WTC11 (cell line): ENCODE measurements around the gene DCT. TPM values are rescaled to one million over a fixed set of nuclear protein-coding genes. Genes with fewer than 3 reads are reported as not detected.
"Not testable (repeated sequence)": the region's sequence is repeated elsewhere in the genome, so short reads cannot be mapped to it uniquely, and the experiment has no call there.

Source experiments
- ATAC-seq: fragments of 200-7000 bp; cut with Tn5 transposase; 2 replicates; pipeline ENCODE4 v1.10.0; 2021; ENCODE audit warnings: mild to moderate bottlenecking, moderate library complexity
- Bru-seq: library from RNA; stranded (reverse); fragments of 400-500 nt; gene quantifications from one replicate; lab custom pipeline; 2021; lab: Mats Ljungman, UMichigan
- CTCF ChIA-PET: fragments of 300-600 bp; sonication (Branson Sonifier 250); formaldehyde crosslinking; loops from one replicate; lab custom pipeline; 2021; ENCODE audit warnings: antibody characterized with exemption; lab: Charles Lee
- POLR2A ChIA-PET: fragments of 350-600 bp; sonication (Branson Sonifier 250); formaldehyde crosslinking; loops from one replicate; lab custom pipeline; 2021; ENCODE audit warnings: antibody characterized with exemption; lab: Charles Lee
- DNase-seq: peaks from one replicate; pipeline ENCODE4 v3.0.0; 2021; ENCODE audit warnings: low spot score
- H3K27ac Mint-ChIP-seq: 2 replicates; pipeline ENCODE4 v1.8.0; 2021; ENCODE audit warnings: mixed read lengths
- H3K27me3 Mint-ChIP-seq: 2 replicates; pipeline ENCODE4 v1.8.0; 2021; ENCODE audit warnings: low read depth, mild to moderate bottlenecking, moderate library complexity, mixed read lengths
- H3K36me3 Mint-ChIP-seq: 2 replicates; pipeline ENCODE4 v1.8.0; 2021; ENCODE audit warnings: mixed read lengths
- H3K4me1 Mint-ChIP-seq: 2 replicates; pipeline ENCODE4 v1.8.0; 2022; ENCODE audit warnings: mixed read lengths
- H3K4me3 Mint-ChIP-seq: 2 replicates; pipeline ENCODE4 v1.8.0; 2021; ENCODE audit warnings: mild to moderate bottlenecking, moderate library complexity, mixed read lengths
- H3K9me3 Mint-ChIP-seq: 2 replicates; pipeline ENCODE4 v1.8.0; 2021; ENCODE audit warnings: mixed read lengths
- ARID4B ChIP-seq: sonication (generic); formaldehyde crosslinking; IDR thresholded peaks from 2 replicates; pipeline ENCODE4 v1.8.0; 2023; ENCODE audit warnings: missing genetic modification reagents, mild to moderate bottlenecking, borderline replicate concordance
- ATF1 ChIP-seq: sonication (generic); formaldehyde crosslinking; IDR thresholded peaks from 2 replicates; pipeline ENCODE4 v1.8.1; 2023; ENCODE audit warnings: mild to moderate bottlenecking, moderate library complexity, missing genetic modification reagents
- ATF3 ChIP-seq: sonication (generic); formaldehyde crosslinking; conservative IDR thresholded peaks from 2 replicates; pipeline ENCODE4 v1.8.1; 2022; ENCODE audit warnings: mild to moderate bottlenecking, missing genetic modification reagents
- CREM ChIP-seq: sonication (generic); formaldehyde crosslinking; IDR thresholded peaks from 2 replicates; pipeline ENCODE4 v1.8.1; 2022; ENCODE audit warnings: mild to moderate bottlenecking, missing genetic modification reagents, moderate library complexity
- FOXP1 ChIP-seq: sonication (generic); formaldehyde crosslinking; IDR thresholded peaks from 2 replicates; pipeline ENCODE4 v1.8.0; 2022; ENCODE audit warnings: missing genetic modification reagents, mild to moderate bottlenecking, moderate library complexity, borderline replicate concordance
- JUN ChIP-seq: sonication (generic); formaldehyde crosslinking; IDR thresholded peaks from 2 replicates; pipeline ENCODE4 v1.8.0; 2023; ENCODE audit warnings: mild to moderate bottlenecking, missing genetic modification reagents
- MAX ChIP-seq: sonication (generic); formaldehyde crosslinking; IDR thresholded peaks from 2 replicates; pipeline ENCODE4 v1.8.0; 2022; ENCODE audit warnings: mild to moderate bottlenecking, missing genetic modification reagents
- NFYB ChIP-seq: sonication (generic); formaldehyde crosslinking; conservative IDR thresholded peaks from 2 replicates; pipeline ENCODE4 v1.8.0; 2022; ENCODE audit warnings: low read depth, missing genetic modification reagents
- NR1H2 ChIP-seq: sonication (generic); formaldehyde crosslinking; IDR thresholded peaks from 2 replicates; pipeline ENCODE4 v1.9.0; 2021; ENCODE audit warnings: mild to moderate bottlenecking, moderate library complexity, missing genetic modification reagents
- NR3C1 ChIP-seq: sonication (generic); formaldehyde crosslinking; conservative IDR thresholded peaks from 2 replicates; pipeline ENCODE4 v1.8.1; 2023; ENCODE audit warnings: low read depth, mild to moderate bottlenecking, missing genetic modification reagents
- SMAD3 ChIP-seq: sonication (generic); formaldehyde crosslinking; IDR thresholded peaks from 2 replicates; pipeline ENCODE4 v1.8.0; 2022; ENCODE audit warnings: missing genetic modification reagents, mild to moderate bottlenecking, borderline replicate concordance
- ZMAT4 ChIP-seq: fragments of 250-450 bp; sonication (Bioruptor Pico); IDR thresholded peaks from 2 replicates; pipeline ENCODE4 v1.9.0; 2021; ENCODE audit warnings: mild to moderate bottlenecking
- ZNF512 ChIP-seq: sonication (generic); formaldehyde crosslinking; IDR thresholded peaks from 2 replicates; pipeline ENCODE4 v1.8.1; 2022; ENCODE audit warnings: missing genetic modification reagents, borderline replicate concordance
- ZNF671 ChIP-seq: fragments of 250-450 bp; sonication (Bioruptor Pico); IDR thresholded peaks from 2 replicates; pipeline ENCODE4 v1.8.0; 2021; ENCODE audit warnings: mild to moderate bottlenecking
- long read RNA-seq, 3 experiments: library from RNA in 1 of 3; library from capped mRNA in 1 of 3; library from polyadenylated mRNA in 1 of 3; unstranded in 2 of 3; stranded (forward) in 1 of 3; transcript quantifications; one replicate each; pipeline ENCODE4 v2.0.0, GENCODE V29; 2021
- total RNA-seq: library from RNA; stranded (reverse); gene quantifications from 3 replicates; pipeline ENCODE4 v1.2.3, GENCODE V29; 2021
- TF ChIP-seq, protein P1 (sequence below): sonication (generic); formaldehyde crosslinking; IDR thresholded peaks from 2 replicates; pipeline ENCODE4 v1.8.1; 2022; ENCODE audit warnings: mild to moderate bottlenecking, moderate library complexity, missing genetic modification reagents
- TF ChIP-seq, protein P2 (sequence below): fragments of 250-450 bp; sonication (Bioruptor Pico); IDR thresholded peaks from 2 replicates; pipeline ENCODE4 v1.9.0; 2021; ENCODE audit warnings: mild to moderate bottlenecking, borderline replicate concordance

DCT gene
- total RNA-seq (not detected in 3 replicates), Bru-seq, nascent RNA (percentile 2 among the genes with signal in this experiment)
- long read RNA-seq, experiment 1 = 0 reads
- long read RNA-seq, experiment 2 = 0 reads
- long read RNA-seq, experiment 3 = 0 reads

DNA sequence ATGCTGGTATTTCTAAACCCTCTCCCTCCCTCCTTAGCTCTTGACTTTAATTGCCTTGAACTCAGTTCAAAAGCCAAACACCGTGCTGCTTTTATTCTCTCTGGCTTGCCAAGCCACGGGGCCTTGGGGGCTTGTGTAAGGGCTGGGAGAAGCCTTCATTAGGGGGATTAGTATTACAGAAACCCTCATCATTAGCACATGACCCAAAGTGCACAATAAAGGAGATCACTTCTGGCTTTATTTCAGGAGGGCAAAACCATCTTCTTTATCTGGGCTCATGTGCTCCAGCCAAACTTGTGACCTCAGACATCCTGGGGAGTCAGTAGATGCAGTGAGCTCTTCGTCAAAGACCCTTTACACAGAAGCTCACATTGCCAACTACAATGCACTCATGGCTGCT lies at the start of gene DCT:
DCT (minus strand) TSS at position 67 of the 400 bp plus-strand sequence. CDS start 427 bp downstream, outside the sequence.
- CTCF ChIA-PET = no interaction called here
- H3K9me3 Mint-ChIP-seq = peaks cover 13% of the 10 kb centered on the region
- peaks cover 4% of the 10 kb centered on the region; the same call in 1 of the 2 replicates for H3K4me1 Mint-ChIP-seq
- H3K36me3 Mint-ChIP-seq = no peaks in the 10 kb centered on the region
- H3K27me3 Mint-ChIP-seq = peaks cover 4% of the 10 kb centered on the region
- no peak within 1 kb of the TSS for H3K4me3 Mint-ChIP-seq
- DNase-seq (no peak), ATAC-seq (no peak)
- H3K27ac Mint-ChIP-seq = no peak within 1 kb of the TSS
- TF ChIP-seq, protein P1, sequence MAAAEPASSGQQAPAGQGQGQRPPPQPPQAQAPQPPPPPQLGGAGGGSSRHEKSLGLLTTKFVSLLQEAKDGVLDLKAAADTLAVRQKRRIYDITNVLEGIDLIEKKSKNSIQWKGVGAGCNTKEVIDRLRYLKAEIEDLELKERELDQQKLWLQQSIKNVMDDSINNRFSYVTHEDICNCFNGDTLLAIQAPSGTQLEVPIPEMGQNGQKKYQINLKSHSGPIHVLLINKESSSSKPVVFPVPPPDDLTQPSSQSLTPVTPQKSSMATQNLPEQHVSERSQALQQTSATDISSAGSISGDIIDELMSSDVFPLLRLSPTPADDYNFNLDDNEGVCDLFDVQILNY (CRISPR knock-in tag) = no peak
- no peak for TF ChIP-seq ATF3 (CRISPR knock-in tag)
- TF ChIP-seq ZNF512 (CRISPR knock-in tag) = no peak
- TF ChIP-seq CREM = no peak
- TF ChIP-seq ZNF671 (CRISPR knock-in tag) = no peak
- no peak for TF ChIP-seq NR3C1 (CRISPR knock-in tag)
- TF ChIP-seq ARID4B (CRISPR knock-in tag) = no peak
- no peak for TF ChIP-seq MAX
- TF ChIP-seq NR1H2 (CRISPR knock-in tag) = no peak
- TF ChIP-seq ATF1 (CRISPR knock-in tag) = no peak
- no peak for TF ChIP-seq JUN
- TF ChIP-seq, protein P2, sequence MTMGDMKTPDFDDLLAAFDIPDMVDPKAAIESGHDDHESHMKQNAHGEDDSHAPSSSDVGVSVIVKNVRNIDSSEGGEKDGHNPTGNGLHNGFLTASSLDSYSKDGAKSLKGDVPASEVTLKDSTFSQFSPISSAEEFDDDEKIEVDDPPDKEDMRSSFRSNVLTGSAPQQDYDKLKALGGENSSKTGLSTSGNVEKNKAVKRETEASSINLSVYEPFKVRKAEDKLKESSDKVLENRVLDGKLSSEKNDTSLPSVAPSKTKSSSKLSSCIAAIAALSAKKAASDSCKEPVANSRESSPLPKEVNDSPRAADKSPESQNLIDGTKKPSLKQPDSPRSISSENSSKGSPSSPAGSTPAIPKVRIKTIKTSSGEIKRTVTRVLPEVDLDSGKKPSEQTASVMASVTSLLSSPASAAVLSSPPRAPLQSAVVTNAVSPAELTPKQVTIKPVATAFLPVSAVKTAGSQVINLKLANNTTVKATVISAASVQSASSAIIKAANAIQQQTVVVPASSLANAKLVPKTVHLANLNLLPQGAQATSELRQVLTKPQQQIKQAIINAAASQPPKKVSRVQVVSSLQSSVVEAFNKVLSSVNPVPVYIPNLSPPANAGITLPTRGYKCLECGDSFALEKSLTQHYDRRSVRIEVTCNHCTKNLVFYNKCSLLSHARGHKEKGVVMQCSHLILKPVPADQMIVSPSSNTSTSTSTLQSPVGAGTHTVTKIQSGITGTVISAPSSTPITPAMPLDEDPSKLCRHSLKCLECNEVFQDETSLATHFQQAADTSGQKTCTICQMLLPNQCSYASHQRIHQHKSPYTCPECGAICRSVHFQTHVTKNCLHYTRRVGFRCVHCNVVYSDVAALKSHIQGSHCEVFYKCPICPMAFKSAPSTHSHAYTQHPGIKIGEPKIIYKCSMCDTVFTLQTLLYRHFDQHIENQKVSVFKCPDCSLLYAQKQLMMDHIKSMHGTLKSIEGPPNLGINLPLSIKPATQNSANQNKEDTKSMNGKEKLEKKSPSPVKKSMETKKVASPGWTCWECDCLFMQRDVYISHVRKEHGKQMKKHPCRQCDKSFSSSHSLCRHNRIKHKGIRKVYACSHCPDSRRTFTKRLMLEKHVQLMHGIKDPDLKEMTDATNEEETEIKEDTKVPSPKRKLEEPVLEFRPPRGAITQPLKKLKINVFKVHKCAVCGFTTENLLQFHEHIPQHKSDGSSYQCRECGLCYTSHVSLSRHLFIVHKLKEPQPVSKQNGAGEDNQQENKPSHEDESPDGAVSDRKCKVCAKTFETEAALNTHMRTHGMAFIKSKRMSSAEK (CRISPR knock-in tag) = no peak
- no peak for TF ChIP-seq FOXP1
- TF ChIP-seq NFYB = no peak
- TF ChIP-seq SMAD3 (CRISPR knock-in tag) = no peak
- no peak for TF ChIP-seq ZMAT4
- TF ChIP-seq, all 79 proteins: peak for 0
- POLR2A ChIA-PET = interaction anchor here (0.6 kb wide), 1 partner anchor 23 kb away, joined by 3 read pairs; no protein-coding TSS in a partner anchor

GRCh38 chr13:94526956-94527355 lies 47.5 kb upstream of the DCT start:
- H3K4me1 Mint-ChIP-seq, DNase-seq, H3K4me3 Mint-ChIP-seq, H3K27me3 Mint-ChIP-seq, H3K36me3 Mint-ChIP-seq, POLR2A ChIA-PET, ATAC-seq, H3K27ac Mint-ChIP-seq: not testable (repeated sequence)
- CTCF ChIA-PET = interaction anchor here (0.6 to 1.2 kb wide), 7 partner anchors 9 to 91 kb away, joined by 3 to 6 read pairs (median 3); no protein-coding TSS in a partner anchor
- H3K9me3 Mint-ChIP-seq = peaks cover 33% of the 10 kb centered on the region
